ENCODE results near the gene TENM4.

DNA sequence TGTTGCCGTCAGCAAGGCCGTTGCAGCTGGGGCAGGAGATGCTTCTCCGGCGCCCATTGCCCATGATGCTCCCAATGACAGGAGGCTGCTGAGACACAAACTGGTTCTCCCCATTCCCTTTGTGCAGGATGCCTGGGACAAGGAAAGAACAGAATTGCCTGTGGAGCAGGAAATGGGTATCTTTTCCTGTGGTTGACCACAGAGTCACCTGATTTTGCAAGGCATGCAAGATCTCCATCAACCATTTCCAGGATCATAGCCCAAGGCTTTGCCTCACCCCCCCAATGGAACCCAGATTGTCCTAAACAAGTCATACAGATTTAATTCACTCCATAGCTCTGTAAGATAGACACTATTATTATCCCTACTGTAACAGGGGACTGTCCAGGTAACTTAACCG lies 718.0 kb downstream of the TENM4 start:
- TF ChIP-seq EZH2phosphoT487 (IDR thresholded peaks at IDR 0.05; ENCODE audit: borderline replicate concordance, low read depth) (no peak), RXRA (IDR thresholded peaks at IDR 0.05; ENCODE audit: borderline replicate concordance, low read depth) (no peak), CHD2 (IDR thresholded peaks at IDR 0.05; ENCODE audit: low read length, partially characterized antibody) (no peak), POLR2AphosphoS5 (IDR thresholded peaks at IDR 0.05; ENCODE audit: low read depth, low read length) (no peak), CTCF (IDR thresholded peaks at IDR 0.05) (no peak)
- TF ChIP-seq, protein P1, sequence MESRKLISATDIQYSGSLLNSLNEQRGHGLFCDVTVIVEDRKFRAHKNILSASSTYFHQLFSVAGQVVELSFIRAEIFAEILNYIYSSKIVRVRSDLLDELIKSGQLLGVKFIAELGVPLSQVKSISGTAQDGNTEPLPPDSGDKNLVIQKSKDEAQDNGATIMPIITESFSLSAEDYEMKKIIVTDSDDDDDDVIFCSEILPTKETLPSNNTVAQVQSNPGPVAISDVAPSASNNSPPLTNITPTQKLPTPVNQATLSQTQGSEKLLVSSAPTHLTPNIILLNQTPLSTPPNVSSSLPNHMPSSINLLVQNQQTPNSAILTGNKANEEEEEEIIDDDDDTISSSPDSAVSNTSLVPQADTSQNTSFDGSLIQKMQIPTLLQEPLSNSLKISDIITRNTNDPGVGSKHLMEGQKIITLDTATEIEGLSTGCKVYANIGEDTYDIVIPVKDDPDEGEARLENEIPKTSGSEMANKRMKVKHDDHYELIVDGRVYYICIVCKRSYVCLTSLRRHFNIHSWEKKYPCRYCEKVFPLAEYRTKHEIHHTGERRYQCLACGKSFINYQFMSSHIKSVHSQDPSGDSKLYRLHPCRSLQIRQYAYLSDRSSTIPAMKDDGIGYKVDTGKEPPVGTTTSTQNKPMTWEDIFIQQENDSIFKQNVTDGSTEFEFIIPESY (IDR thresholded peaks at IDR 0.05; ENCODE audit: borderline replicate concordance, low read depth): no peak

All from SK-N-SH (cell line).